ENCODE data around the gene SPAG8. TPM values are rescaled to one million over a fixed set of nuclear protein-coding genes. Genes with fewer than 3 reads are reported as not detected.

The SPAG8 gene
- total RNA-seq, 1 experiment from 2014 or later, result 1.0 TPM

DNA sequence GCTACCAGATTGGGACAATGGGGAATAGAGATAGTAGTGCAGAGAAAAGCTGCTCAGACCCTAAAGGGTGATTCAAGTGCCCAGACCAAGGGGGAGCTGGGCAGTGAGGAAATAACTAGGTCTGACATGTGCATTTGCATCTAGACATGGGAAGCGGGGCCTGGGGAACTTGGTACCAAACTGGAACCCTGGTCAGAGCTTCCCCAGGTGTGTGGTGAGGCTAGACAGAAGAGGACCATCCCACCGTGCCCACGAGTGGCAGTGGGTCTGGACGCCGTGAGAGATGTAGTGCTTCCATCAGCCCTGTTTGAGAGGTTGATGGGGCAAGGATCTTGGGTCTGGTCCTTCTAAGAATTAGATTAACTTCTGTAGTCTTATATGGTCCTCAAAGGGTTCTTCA, 24.5 kb upstream of the SPAG8 start:
- Histone ChIP-seq H3K4me3 (no peak overlapping the region), H3K79me2 (ENCODE audit: low read depth) (no peaks in the 10 kb centered on the region), H3K27me3 (ENCODE audit: insufficient read depth, low read depth) (no peaks in the 10 kb centered on the region), H4K20me1 (ENCODE audit: insufficient read depth) (no peaks in the 10 kb centered on the region), H3K27ac (no peak overlapping the region), H3K36me3 (ENCODE audit: low read depth) (no peaks in the 10 kb centered on the region), H3F3A (ENCODE audit: insufficient read depth, low read depth) (no peaks in the 10 kb centered on the region; the same call in 1 of the 2 replicates), H3K9me2 (ENCODE audit: insufficient read depth) (no peaks in the 10 kb centered on the region), H2AFZ (no peak overlapping the region), H3K4me2 (no peak overlapping the region), H3K9me3 (ENCODE audit: insufficient read depth, low read depth) (no peaks in the 10 kb centered on the region), H3K4me1 (replicated peaks; ENCODE audit: insufficient read depth) (peaks cover 12% of the 10 kb centered on the region)
- CTCF ChIA-PET, result no interaction called here
- DNase-seq, result no peak
- no TSS peak for BruUV-seq (replicated peaks)
- POLR2A ChIA-PET (ENCODE audit: unreplicated experiment), result no interaction called here
- no peak for TF ChIP-seq EZH2 (IDR thresholded peaks at IDR 0.05; ENCODE audit: low read depth)
- TF ChIP-seq CTCF (conservative IDR thresholded peaks at IDR 0.05), result no peak
- intact Hi-C loops (cut with micrococcal nuclease; ENCODE audit: unreplicated experiment), result no loop called here

- POLR2A ChIA-PET (ENCODE audit: unreplicated experiment), result no interaction called here
- CTCF ChIA-PET, result no interaction called here
- no peak for TF ChIP-seq EZH2 (IDR thresholded peaks at IDR 0.05; ENCODE audit: low read depth)
- no peak for TF ChIP-seq CTCF (conservative IDR thresholded peaks at IDR 0.05)
- H3K9me2 ChIP-seq (ENCODE audit: insufficient read depth), result no peaks in the 10 kb centered on the region
- H2AFZ ChIP-seq, result no peak overlapping the region
- H3K9me3 ChIP-seq (ENCODE audit: insufficient read depth, low read depth), result no peaks in the 10 kb centered on the region
- no peak for DNase-seq
- H3K27me3 ChIP-seq (ENCODE audit: insufficient read depth, low read depth), result no peaks in the 10 kb centered on the region
- BruUV-seq (replicated peaks), result no TSS peak
- H4K20me1 ChIP-seq (ENCODE audit: insufficient read depth), result no peaks in the 10 kb centered on the region
- intact Hi-C loops (cut with micrococcal nuclease; ENCODE audit: unreplicated experiment), result no loop called here
- H3K27ac ChIP-seq, result no peak overlapping the region
- no peaks in the 10 kb centered on the region for H3K79me2 ChIP-seq (ENCODE audit: low read depth)
- H3K4me1 ChIP-seq (replicated peaks; ENCODE audit: insufficient read depth), result peaks cover 12% of the 10 kb centered on the region
- no peaks in the 10 kb centered on the region for H3K36me3 ChIP-seq (ENCODE audit: low read depth)
- H3K4me3 ChIP-seq, result no peak overlapping the region
- no peaks in the 10 kb centered on the region; the same call in 1 of the 2 replicates for H3F3A ChIP-seq (ENCODE audit: insufficient read depth, low read depth)
- no peak overlapping the region for H3K4me2 ChIP-seq
These were observed 23.7 kb upstream of the SPAG8 start for GRCh38 chr9:35835766-35836165.

GRCh38 chr9:35835216-35835632, 23.2 kb upstream of the SPAG8 start:
- no peak; the same call in 1 of the 2 replicates for TF ChIP-seq CTCF (conservative IDR thresholded peaks at IDR 0.05)
- no peak for TF ChIP-seq EZH2 (IDR thresholded peaks at IDR 0.05; ENCODE audit: low read depth)
- H3K9me3 ChIP-seq (ENCODE audit: insufficient read depth, low read depth), result no peaks in the 10 kb centered on the region
- no peak overlapping the region for H3K4me3 ChIP-seq
- DNase-seq, result no peak
- no peak overlapping the region for H3K27ac ChIP-seq
- no peaks in the 10 kb centered on the region for H3K79me2 ChIP-seq (ENCODE audit: low read depth)
- ChIA-PET POLR2A (ENCODE audit: unreplicated experiment) (no interaction called here), CTCF (no interaction called here)
- intact Hi-C loops (cut with micrococcal nuclease; ENCODE audit: unreplicated experiment), result no loop called here
- no peaks in the 10 kb centered on the region for H3K27me3 ChIP-seq (ENCODE audit: insufficient read depth, low read depth)
- H3F3A ChIP-seq (ENCODE audit: insufficient read depth, low read depth), result no peaks in the 10 kb centered on the region; the same call in 1 of the 2 replicates
- no peak overlapping the region for H2AFZ ChIP-seq
- no TSS peak for BruUV-seq (replicated peaks)
- H3K4me1 ChIP-seq (replicated peaks; ENCODE audit: insufficient read depth), result peaks cover 12% of the 10 kb centered on the region
- H3K36me3 ChIP-seq (ENCODE audit: low read depth), result no peaks in the 10 kb centered on the region
- H3K4me2 ChIP-seq, result no peak overlapping the region
- no peaks in the 10 kb centered on the region for H4K20me1 ChIP-seq (ENCODE audit: insufficient read depth)
- no peaks in the 10 kb centered on the region for H3K9me2 ChIP-seq (ENCODE audit: insufficient read depth)

All from PC-9 (cell line).